Measurements from ENCODE around the gene LAIR2.

Gene LAIR2

DNA sequence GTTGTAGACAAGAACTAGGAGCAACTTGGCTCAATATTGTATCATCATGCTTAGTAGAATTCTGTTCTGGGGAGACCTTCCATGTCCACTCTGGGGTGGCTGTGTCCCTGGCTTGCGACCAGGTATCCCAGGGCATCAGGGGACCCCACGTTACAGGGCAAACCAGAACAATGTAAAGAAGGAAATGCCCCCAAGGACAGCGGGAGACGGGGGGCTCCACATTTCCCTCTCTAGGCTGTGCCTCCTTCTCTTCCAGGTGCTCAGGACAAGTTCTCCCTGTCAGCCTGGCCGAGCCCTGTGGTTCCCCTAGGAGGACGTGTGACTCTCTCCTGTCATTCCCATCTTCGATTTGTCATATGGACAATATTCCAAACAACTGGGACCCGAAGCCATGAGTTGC, 30.8 kb downstream of the LAIR2 start:
- TF ChIP-seq SIN3A (IDR thresholded peaks at IDR 0.05; ENCODE audit: borderline replicate concordance, insufficient read depth, low read length) (no peak), TAF1 (IDR thresholded peaks at IDR 0.05; ENCODE audit: borderline replicate concordance, insufficient read depth, low read length) (no peak), FOXP2 (optimal IDR thresholded peaks at IDR 0.05; ENCODE audit: borderline replicate concordance, extremely low read depth, extremely low read length, insufficient read depth) (no peak)
- TF ChIP-seq, protein P1, sequence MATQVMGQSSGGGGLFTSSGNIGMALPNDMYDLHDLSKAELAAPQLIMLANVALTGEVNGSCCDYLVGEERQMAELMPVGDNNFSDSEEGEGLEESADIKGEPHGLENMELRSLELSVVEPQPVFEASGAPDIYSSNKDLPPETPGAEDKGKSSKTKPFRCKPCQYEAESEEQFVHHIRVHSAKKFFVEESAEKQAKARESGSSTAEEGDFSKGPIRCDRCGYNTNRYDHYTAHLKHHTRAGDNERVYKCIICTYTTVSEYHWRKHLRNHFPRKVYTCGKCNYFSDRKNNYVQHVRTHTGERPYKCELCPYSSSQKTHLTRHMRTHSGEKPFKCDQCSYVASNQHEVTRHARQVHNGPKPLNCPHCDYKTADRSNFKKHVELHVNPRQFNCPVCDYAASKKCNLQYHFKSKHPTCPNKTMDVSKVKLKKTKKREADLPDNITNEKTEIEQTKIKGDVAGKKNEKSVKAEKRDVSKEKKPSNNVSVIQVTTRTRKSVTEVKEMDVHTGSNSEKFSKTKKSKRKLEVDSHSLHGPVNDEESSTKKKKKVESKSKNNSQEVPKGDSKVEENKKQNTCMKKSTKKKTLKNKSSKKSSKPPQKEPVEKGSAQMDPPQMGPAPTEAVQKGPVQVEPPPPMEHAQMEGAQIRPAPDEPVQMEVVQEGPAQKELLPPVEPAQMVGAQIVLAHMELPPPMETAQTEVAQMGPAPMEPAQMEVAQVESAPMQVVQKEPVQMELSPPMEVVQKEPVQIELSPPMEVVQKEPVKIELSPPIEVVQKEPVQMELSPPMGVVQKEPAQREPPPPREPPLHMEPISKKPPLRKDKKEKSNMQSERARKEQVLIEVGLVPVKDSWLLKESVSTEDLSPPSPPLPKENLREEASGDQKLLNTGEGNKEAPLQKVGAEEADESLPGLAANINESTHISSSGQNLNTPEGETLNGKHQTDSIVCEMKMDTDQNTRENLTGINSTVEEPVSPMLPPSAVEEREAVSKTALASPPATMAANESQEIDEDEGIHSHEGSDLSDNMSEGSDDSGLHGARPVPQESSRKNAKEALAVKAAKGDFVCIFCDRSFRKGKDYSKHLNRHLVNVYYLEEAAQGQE (IDR thresholded peaks at IDR 0.05; ENCODE audit: insufficient read depth in 1 of 2, low read depth in 2 of 2, low read length in 2 of 2): no peak

DNA sequence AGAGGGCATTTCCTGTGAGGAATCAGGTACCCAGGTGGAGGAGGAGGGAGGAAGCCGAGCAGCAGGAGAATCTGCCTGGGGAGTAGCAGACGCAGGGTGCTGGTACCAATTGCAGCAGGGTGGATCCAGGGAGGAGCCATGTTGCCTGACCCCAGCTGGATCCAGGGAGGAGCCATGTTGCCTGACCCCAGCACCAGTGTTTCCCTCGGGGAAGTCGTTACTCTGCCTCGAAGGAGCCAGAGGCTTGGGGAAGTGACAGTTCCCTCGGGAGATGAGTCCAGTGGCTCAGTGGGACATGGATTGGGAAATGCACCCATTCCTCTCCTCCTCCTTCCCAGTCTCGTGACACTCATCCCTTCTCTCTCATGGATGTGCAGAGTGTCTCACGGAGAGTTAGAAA, 31.5 kb downstream of the LAIR2 start:
- TF ChIP-seq SIN3A (IDR thresholded peaks at IDR 0.05; ENCODE audit: borderline replicate concordance, insufficient read depth, low read length): no peak
- TF ChIP-seq, protein P1 (IDR thresholded peaks at IDR 0.05; ENCODE audit: insufficient read depth in 1 of 2, low read depth in 2 of 2, low read length in 2 of 2): no peak
- TF ChIP-seq POLR2AphosphoS5 (IDR thresholded peaks at IDR 0.05; ENCODE audit: low read depth, low read length): no peak
- TF ChIP-seq TAF1 (IDR thresholded peaks at IDR 0.05; ENCODE audit: borderline replicate concordance, insufficient read depth, low read length): no peak

DNA sequence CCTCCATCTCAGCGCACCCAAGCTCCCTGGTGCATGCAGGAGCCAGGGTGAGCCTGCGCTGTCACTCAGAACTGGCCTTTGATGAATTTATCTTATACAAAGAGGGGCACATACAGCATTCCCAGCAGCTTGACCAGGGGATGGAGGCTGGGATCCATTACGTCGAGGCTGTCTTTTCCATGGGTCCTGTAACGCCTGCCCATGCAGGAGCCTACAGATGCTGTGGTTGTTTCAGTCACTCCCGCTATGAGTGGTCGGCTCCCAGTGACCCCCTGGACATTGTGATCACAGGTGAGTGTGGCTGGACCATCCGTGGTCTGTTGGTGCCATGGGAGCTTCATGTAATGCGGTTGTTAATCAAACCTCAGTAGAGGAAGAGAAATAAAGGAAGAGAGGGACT, 33.0 kb downstream of the LAIR2 start:
- TF ChIP-seq SIN3A (IDR thresholded peaks at IDR 0.05; ENCODE audit: borderline replicate concordance, insufficient read depth, low read length): no peak
- TF ChIP-seq, protein P1 (IDR thresholded peaks at IDR 0.05; ENCODE audit: insufficient read depth in 1 of 2, low read depth in 2 of 2, low read length in 2 of 2): no peak
- TF ChIP-seq TAF1 (IDR thresholded peaks at IDR 0.05; ENCODE audit: borderline replicate concordance, insufficient read depth, low read length): no peak
- no peak for TF ChIP-seq FOXP2 (optimal IDR thresholded peaks at IDR 0.05; ENCODE audit: borderline replicate concordance, extremely low read depth, extremely low read length, insufficient read depth)
- no peak for TF ChIP-seq POLR2AphosphoS5 (IDR thresholded peaks at IDR 0.05; ENCODE audit: low read depth, low read length)

DNA sequence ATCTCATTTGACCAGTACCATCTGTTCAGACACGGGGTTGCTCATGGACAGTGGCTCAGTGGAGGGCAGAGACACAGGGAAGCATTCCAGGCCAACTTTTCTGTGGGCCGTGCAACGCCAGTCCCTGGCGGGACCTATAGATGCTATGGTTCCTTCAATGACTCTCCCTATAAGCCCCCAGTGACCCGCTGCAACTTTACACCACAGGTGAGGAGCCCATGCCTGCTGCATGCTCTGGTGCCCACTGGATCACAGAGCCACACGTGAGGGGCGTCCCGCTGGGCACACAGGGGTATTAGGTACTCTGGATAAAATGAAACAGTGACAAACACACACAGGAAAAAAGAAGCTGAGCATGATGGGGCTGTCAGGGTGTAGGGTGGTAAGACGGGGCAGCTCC, 34.3 kb downstream of the LAIR2 start:
- TF ChIP-seq, protein P1 (IDR thresholded peaks at IDR 0.05; ENCODE audit: insufficient read depth in 1 of 2, low read depth in 2 of 2, low read length in 2 of 2): no peak
- no peak for TF ChIP-seq FOXP2 (optimal IDR thresholded peaks at IDR 0.05; ENCODE audit: borderline replicate concordance, extremely low read depth, extremely low read length, insufficient read depth)
- TF ChIP-seq SIN3A (IDR thresholded peaks at IDR 0.05; ENCODE audit: borderline replicate concordance, insufficient read depth, low read length): no peak
- no peak for TF ChIP-seq POLR2AphosphoS5 (IDR thresholded peaks at IDR 0.05; ENCODE audit: low read depth, low read length)
- no peak for TF ChIP-seq TAF1 (IDR thresholded peaks at IDR 0.05; ENCODE audit: borderline replicate concordance, insufficient read depth, low read length)

DNA sequence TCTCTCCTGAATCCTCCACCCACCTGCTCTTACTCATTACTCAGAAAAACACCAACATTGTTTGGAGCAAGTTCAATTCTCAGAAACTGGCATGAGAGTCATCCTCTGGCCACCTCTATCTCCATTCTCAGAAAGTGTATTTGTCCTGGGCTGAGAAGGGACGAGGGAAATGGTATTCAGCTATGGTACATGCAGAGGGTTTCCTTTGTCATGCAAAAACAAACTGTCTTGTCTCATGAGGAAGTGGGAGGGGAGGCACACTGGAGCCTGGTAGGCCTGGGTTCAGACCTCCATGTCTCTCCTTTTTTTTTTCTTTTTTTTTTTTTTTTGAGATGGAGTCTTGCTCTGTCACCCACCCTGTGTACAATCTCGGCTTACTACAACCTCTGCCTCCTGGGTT, 39.1 kb downstream of the LAIR2 start:
- TF ChIP-seq FOXP2 (optimal IDR thresholded peaks at IDR 0.05; ENCODE audit: borderline replicate concordance, extremely low read depth, extremely low read length, insufficient read depth) (no peak), TAF1 (IDR thresholded peaks at IDR 0.05; ENCODE audit: borderline replicate concordance, insufficient read depth, low read length) (no peak), POLR2AphosphoS5 (IDR thresholded peaks at IDR 0.05; ENCODE audit: low read depth, low read length) (no peak), SIN3A (IDR thresholded peaks at IDR 0.05; ENCODE audit: borderline replicate concordance, insufficient read depth, low read length) (no peak)
- TF ChIP-seq, protein P1 (IDR thresholded peaks at IDR 0.05; ENCODE audit: insufficient read depth in 1 of 2, low read depth in 2 of 2, low read length in 2 of 2): no peak

All from PFSK-1 (cell line).